RPMI7951 (cell line): ENCODE measurements around the gene DDX39A. TPM values are rescaled to one million over a fixed set of nuclear protein-coding genes. Genes with fewer than 3 reads are reported as not detected.
"Not testable (repeated sequence)": the region's sequence is repeated elsewhere in the genome, so short reads cannot be mapped to it uniquely, and the experiment has no call there.

ENCODE experiments used
- DNase-seq: peaks from one replicate; pipeline ENCODE4 v3.0.0-alpha.2; 2012; ENCODE audit warnings: low read depth
- total RNA-seq: library from RNA; depleted of rRNA; stranded (reverse); fragments of >200 nt; shearing (Covaris generic); gene quantifications from 2 replicates; pipeline ENCODE4 v1.2.3, GENCODE V29; 2014

Gene DDX39A
- total RNA-seq, 1 experiment from 2014 or later = 154 TPM

GRCh38 chr19:14408491-14409145, 10.5 kb downstream of the DDX39A start:
- no peak for DNase-seq

- DNase-seq = no peak
Measured at GRCh38 chr19:14407605-14408484, 11.3 kb downstream of the DDX39A start.

- no peak for DNase-seq
Measured at GRCh38 chr19:14406645-14407401, 12.3 kb downstream of the DDX39A start.

- DNase-seq = peak; percentile 51
Measured at GRCh38 chr19:14405758-14406644, 13.1 kb downstream of the DDX39A start.

GRCh38 chr19:14405380-14405757, 13.8 kb downstream of the DDX39A start:
- no peak for DNase-seq

GRCh38 chr19:14404312-14404711, 14.8 kb downstream of the DDX39A start:
- DNase-seq = no peak

DNA sequence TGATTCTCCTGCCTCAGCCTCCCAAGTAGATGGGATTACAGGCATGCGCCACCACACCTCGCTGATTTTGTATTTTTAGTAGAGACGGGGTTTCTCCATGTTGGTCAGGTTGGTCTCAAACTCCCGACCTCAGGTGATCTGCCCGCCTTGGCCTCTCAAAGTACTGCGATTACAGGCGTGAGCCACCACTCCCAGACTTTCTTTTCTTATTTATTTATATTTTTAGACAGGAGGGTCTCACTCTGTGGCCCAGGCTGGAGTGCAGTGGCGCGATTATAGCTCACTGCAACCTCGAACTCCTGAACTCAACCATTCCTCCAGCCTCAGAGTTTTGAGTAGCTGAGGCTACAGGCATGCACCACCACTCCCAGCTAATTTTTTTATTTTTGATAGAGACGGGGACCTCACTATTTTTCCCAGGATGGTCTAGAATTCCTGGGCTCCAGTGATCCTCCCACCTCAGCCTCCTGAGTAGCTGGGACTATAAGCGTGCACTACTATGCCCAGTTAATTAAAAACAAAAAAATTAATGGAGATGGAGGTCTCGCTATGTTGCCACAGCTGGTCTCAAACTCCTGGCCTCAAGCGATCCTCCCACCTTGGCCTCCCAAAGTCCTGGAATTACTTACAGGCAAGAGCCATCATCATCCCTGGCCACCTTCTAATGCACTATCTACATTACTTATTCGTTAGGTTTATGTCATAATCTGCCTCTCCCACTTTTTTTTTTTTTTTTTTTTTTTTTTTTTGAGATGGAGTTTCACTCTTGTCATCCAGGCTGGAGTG, 15.8 kb downstream of the DDX39A start:
- DNase-seq = not testable (repeated sequence)

- peak; percentile 74 for DNase-seq
Measured at GRCh38 chr19:14402332-14403144, 16.6 kb downstream of the DDX39A start.

- no peak for DNase-seq
Measured at GRCh38 chr19:14401468-14402195, 17.5 kb downstream of the DDX39A start.

GRCh38 chr19:14400951-14401431, 18.1 kb downstream of the DDX39A start:
- DNase-seq = no peak

DNA sequence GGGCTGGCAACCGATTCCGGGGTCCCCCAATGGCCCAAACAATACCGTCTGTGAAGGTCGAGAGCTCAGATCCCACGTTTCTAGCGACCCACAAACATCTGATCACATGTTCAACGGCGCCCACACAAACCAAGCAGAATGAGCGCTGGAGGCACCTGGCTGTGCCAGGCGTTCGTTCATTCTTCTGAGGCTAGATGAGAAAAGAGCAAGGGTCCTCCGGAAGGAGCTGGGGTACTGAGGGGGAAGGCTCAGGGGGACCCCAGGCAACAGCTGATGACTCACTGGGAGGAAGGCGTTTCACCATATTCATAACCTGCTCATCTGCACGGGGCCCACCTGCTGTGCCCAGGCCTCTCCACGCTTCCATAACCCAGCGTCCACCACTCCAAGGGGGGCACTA, 22.0 kb downstream of the DDX39A start:
- DNase-seq = not testable (repeated sequence)

GRCh38 chr19:14396730-14397129, 22.4 kb downstream of the DDX39A start:
- DNase-seq = not testable (repeated sequence)

DNA sequence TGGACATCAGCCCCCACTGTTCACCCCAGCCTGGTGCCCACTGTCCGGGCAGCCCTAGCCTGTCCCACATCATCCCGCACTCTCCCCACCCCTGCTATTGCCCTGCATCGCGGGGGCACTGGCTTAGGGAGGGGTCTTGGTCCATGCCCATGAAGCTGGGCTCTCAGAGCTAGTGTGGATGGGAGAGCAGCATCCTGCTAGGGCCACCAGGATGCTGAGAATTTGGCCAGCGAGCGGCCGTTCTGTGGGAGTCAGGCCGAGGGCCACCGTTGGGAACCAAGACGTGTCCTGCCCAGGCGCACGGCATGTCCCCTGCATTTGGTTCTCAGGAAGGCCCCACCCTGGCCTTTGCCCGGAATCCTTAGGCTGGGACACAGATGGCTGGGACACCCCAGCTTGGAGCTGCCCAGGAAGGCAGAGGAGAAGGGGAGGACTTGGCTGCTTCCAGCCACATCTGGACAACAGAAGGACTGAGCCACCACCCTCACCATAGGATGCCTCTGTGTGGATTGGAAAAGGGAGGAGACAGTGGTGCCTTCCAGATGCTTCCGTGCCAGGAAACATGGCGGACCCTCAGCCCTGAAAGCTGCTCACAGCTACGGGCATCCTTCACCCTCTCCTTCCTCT, 23.3 kb downstream of the DDX39A start:
- no peak for DNase-seq

DNA sequence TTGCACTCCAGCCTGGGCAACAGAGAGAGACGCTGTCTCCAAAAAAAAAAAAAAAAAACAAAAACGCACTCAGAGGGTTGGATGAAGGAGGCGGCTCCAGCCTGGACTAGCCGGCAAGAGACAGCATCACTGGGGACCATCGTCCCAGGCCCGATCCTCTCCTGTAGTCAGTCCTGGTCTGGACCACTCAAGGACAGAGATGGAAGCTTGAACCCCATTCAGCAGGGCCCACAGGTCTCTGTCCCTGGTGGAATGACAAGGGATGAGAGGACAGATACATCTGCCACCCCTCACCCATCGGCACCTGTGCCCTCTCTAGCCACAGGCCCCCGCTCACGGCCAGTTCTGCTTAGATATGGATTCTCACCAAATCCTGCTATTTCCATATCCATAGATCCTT, 23.9 kb downstream of the DDX39A start:
- DNase-seq = no peak

- no peak for DNase-seq
Measured at GRCh38 chr19:14394167-14394566, 25.0 kb downstream of the DDX39A start.

GRCh38 chr19:14393329-14393728, 25.8 kb downstream of the DDX39A start:
- no peak for DNase-seq

GRCh38 chr19:14391156-14391821, 27.9 kb downstream of the DDX39A start:
- DNase-seq = no peak

GRCh38 chr19:14390548-14390947, 28.6 kb downstream of the DDX39A start:
- DNase-seq = no peak
